Measurements from ENCODE around the gene CATSPERB.
"Not testable (repeated sequence)": the region's sequence is repeated elsewhere in the genome, so short reads cannot be mapped to it uniquely, and the experiment has no call there.

The CATSPERB gene

DNA sequence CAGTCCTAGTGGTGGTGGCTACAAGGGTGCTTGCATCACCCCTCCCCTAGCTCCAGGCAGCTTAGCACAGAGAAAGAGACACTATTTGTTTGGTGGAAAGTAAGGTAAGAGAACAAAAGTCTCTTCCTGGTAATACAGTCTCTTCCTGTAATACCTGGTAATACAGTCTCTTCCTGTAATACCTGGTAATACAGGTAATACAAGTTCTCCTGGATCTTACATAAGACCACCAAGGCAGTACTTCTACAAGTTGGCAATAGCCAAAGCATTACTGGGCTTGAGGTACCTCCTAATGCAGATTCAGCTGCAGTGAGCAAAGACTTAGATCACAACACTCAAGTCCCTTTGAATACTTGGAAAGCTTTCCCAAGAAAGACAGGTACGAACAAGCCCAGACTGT is 77.0 kb downstream of the CATSPERB start:
- no peak for DNase-seq

GRCh38 chr14:91653451-91653850 is 78.4 kb downstream of the CATSPERB start:
- no peak for DNase-seq

DNA sequence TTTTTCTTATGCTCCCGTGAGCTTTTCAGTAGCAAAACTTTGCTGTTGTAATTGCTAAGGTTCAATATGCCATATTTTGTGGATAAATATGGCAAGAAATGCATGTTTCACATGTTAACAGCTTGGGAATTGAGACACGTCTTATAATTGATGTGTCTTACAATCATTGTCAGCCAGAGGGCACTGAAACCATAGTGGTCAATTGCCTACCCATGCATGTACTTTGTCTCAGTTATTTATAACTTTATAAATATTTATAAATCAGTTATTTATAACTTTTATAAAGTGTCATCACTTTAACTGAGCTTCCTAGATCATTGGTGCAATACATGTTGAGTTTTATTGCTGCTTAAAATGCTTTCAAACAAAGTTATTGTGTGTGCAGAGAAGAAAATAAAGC is 82.0 kb downstream of the CATSPERB start:
- DNase-seq: peak; percentile 30

GRCh38 chr14:91647856-91648255 is 84.0 kb downstream of the CATSPERB start:
- DNase-seq: no peak

GRCh38 chr14:91636604-91637003 is 95.3 kb downstream of the CATSPERB start:
- DNase-seq: no peak

DNA sequence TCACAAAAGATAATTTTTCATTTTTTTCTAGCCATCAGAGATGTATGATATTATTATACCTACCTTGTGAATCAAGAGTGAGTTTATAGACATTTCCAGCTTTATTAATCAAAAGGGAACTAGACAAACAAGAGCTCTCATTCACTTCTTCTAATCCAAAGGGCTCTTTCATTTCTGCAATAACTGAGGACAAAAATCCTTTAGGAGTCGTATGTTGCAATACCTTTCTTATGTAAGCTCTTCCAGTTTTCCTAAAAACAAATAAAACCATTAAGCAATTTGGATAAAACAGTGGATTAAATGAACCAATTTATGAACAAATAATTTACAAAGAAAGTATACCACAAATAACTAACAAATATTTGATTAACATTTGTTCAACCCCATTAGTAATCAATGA is 107.1 kb downstream of the CATSPERB start:
- no peak for DNase-seq

- DNase-seq: no peak
These were observed 117.7 kb downstream of the CATSPERB start for GRCh38 chr14:91614187-91614586.

GRCh38 chr14:91613459-91614112 is 118.3 kb downstream of the CATSPERB start:
- DNase-seq: no peak

DNA sequence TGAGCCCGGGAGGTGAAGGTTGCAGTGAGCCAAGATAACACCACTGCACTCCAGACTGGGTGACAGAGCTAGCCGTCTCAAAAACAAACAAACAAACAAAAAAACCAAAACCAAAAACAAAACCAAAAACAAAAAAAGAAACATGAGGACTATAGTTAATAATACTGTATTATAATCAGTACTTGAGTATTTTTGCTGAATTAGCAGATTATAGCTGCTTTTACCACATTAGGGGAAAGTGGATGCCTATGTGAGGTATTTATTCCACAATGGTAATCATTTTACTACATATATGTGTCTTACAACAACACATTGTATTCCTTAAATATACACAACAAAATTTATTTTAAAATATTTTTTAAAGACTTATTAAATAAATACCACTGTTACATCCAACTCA is 120.4 kb downstream of the CATSPERB start:
- DNase-seq: no peak

- no peak for DNase-seq
These were observed 122.7 kb downstream of the CATSPERB start for GRCh38 chr14:91609161-91609560.

GRCh38 chr14:91607322-91608047 is 124.4 kb downstream of the CATSPERB start:
- DNase-seq: no peak

DNA sequence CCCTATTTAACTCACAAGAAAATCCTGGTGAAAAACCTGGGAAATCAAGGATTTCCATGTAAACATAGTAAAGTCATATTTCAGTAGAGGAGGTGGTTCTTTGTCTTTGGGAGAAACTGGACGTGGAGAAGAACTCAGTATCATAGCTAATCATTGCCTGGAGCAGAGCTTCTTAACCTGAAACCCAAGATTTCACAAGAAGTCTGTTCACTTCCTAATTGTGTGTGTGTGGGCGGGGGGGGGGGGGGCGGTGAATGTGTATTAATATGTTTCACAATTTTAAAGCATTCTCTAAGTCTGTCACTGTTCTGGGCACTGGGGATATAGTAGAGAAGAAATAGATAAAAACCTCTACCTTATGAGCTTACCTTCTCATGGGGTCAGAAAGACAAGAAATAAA is 125.0 kb downstream of the CATSPERB start:
- DNase-seq: no peak

GRCh38 chr14:91604611-91605010 is 127.3 kb downstream of the CATSPERB start:
- not testable (repeated sequence) for DNase-seq

DNA sequence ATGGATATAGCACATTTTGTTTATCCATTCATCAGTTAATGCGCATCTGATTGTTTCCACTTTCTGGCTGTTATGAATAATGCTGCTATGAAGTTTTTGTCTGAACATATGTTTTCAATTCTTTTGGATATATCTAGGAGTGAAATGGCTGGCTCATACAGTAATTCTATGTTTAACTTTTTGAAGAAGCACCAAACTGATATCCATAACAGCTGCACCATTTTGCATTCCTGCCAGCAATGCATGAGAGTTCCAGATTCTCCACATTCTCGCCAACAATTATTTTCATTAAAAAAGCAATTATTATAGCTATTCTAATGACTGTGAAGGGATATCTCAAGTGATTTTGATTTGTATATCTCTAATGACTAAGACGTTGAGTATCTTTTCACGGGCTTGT is 131.9 kb downstream of the CATSPERB start:
- DNase-seq: no peak

DNA sequence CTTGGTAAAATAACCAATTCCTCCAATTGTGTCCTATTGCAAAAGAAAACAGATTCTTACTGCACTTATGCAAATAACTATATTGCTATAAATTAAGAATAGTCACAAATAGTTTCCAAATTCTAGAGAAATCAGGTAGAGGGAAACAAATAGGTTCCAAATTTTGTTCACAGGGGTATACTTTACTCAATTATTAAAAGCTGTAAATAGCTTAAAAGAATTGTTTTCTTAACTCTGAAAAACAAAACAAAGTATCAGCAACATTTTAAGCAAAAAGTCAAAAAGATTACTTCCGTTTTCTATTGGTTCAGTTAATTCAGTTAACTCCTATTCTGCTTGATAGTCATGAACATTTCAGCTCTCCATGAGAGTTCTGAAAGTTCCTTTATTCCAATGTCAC is 136.2 kb downstream of the CATSPERB start:
- DNase-seq: no peak

DNA sequence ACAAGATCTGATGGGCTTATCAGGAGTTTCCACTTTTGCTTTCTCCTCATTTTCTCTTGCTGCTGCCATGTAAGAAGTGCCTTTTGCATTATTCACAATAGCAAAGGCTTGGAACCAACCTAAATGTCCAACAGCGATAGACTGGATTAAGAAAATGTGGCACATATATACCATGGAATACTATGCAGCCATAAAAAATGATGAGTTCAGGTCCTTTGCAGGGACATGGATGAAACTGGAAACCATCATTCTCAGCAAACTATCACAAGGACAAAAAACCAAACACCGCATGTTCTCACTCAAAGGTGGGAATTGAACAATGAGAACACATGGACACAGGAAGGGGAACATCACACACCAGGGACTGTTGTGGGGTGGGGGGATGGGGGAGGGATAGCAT is 137.9 kb downstream of the CATSPERB start:
- DNase-seq: not testable (repeated sequence)

DNA sequence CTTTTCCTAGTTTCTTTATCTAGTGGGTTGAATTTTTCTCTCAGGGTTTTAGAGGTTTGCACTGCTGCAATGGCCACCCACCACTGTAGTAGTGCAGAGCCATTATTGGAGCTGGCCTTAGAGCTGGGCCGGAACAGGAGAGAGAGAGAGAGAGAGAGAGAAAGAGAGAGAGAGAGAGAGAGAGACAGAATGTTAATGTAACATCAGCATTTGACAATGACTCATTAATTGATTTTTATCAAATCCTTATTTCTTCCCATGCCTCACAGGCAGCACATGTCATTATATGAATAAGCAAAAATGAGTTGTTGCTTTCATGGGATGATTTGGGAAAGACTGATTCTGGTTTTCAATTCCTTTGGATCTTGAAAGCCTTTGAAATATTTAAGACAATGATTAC is 145.5 kb downstream of the CATSPERB start:
- DNase-seq: no peak

- no peak for DNase-seq
These were observed 146.0 kb downstream of the CATSPERB start for GRCh38 chr14:91585856-91586255.

DNA sequence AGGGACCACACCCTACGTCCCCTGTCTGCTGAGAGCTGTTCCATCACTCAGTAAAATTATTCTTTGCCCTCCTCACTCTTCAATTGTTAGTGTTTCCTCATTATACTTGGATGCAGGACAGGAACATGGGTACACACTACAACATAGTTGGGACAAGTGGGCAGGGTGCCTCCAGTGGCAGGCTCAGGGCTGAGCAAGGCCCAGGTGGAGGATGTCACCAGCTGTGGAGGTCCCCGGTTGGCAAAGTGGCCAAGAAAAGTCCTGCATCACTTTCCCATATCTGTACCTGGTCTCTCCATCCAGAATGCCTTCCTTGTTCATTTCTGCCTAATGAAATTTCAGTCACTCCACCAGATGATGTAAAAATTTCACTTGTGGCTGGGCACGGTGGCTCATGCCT is 149.1 kb downstream of the CATSPERB start:
- DNase-seq: no peak

- DNase-seq: no peak
These were observed 150.9 kb downstream of the CATSPERB start for GRCh38 chr14:91580876-91581577.

- DNase-seq: no peak
These were observed 154.2 kb downstream of the CATSPERB start for GRCh38 chr14:91577632-91578233.

DNA sequence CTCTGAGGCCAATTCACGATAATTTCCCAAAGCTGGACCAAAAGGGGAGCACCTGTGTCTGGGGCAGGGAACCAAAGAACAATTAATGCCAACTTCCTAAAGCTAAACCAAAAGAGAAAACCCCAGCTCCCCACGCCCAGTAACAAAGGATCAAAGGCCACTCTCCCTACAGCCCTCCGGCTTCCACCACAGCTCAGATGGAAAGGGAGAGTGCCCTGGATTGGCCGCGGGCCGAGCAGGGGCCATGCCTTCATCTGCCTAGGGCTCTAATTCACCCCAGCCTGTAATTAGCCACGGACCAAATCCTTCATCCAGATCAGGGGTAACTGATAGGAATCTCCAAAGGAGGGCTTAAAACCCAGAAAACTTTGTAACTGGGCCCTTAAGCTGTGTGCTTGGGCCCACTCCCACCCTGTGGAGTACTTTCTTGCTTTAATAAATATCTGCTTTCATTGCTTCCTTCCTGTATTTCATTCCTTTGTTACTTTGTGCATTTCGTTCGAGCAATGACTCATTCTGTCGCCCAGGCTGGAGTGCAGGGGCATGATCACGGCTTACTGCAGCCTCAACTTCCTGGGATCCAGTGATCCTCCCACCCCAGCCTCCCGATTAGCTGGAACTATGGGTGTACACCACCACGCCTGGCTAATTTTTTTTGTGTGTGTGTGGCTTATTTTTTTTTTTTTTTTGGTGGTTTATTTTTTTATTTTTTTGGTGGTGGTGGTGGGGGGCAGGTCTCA is 156.2 kb downstream of the CATSPERB start:
- DNase-seq: no peak
